ENCODE data around the gene ATF7IP.

ATF7IP gene

GRCh38 chr12:14505626-14506596 lies 140.4 kb downstream of the ATF7IP start:
- DNase-seq = no peak

GRCh38 chr12:14510574-14510973 lies 145.1 kb downstream of the ATF7IP start:
- DNase-seq = no peak

- peak; percentile 36 for DNase-seq
Observed at GRCh38 chr12:14514154-14514842, 148.8 kb downstream of the ATF7IP start.

GRCh38 chr12:14514946-14515345 lies 149.5 kb downstream of the ATF7IP start:
- no peak for DNase-seq

GRCh38 chr12:14521822-14522221 lies 156.3 kb downstream of the ATF7IP start:
- DNase-seq = no peak

- no peak for DNase-seq
Observed at GRCh38 chr12:14525964-14526363, 160.5 kb downstream of the ATF7IP start.

- no peak for DNase-seq
Observed at GRCh38 chr12:14532152-14532551, 166.7 kb downstream of the ATF7IP start.

- DNase-seq = no peak
Observed at GRCh38 chr12:14537088-14537487, 171.6 kb downstream of the ATF7IP start.

GRCh38 chr12:14540801-14541462 lies 175.4 kb downstream of the ATF7IP start:
- DNase-seq = no peak

GRCh38 chr12:14545144-14546124 lies 180.0 kb downstream of the ATF7IP start:
- DNase-seq = no peak

- DNase-seq = no peak
Observed at GRCh38 chr12:14547571-14547970, 182.1 kb downstream of the ATF7IP start.

- no peak for DNase-seq
Observed at GRCh38 chr12:14548609-14549008, 183.1 kb downstream of the ATF7IP start.

All from DMS79 (cell line).